ENCODE results near the gene PGA5. TPM values are rescaled to one million over a fixed set of nuclear protein-coding genes. Genes with fewer than 3 reads are reported as not detected.
A peak's percentile ranks its signal among the peaks of the same experiment; 100 is the strongest.

Gene PGA5
- polyA plus RNA-seq, 1 donor (not counting 4 experiments of a cell fraction or from before 2014, with no cell fraction given): not detected

DNA sequence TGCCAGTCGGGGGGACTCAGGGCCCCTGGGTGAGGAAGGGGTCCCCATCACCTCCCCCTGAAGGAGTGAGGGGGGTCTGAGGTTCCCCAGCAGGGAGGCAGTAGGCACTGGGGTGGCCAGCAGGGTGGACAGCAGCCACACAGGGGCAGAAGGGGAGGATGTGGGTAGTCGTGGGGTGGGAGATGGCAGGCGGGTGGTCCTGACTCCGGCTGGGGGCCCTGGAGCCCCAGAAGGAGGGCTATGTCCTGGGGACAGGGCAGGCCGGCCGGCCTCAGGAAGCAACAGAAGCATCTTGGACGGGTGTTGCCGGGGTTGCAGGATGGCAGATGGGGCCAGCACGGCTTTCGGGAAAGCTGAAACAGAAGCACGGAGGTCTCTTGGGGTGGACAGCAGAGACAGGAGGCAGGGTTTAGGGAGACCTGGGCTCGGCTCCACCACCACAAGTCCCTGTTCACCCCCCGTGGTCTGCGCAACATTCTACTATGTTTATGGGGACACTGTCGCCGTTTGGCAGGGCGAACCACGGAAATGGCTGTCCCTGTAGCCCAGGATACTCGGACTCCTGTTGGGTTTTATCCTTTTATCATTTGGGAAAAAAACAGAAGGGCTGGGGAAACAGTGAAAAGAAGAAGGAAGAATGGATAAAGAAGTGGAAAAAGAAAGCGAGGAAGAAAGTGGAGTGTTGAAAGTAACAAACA is 40.1 kb downstream of the PGA5 start:
- peak overlapping the region; percentile 88 for H3K4me2 ChIP-seq (ENCODE audit: control insufficient read depth, extremely low read depth, insufficient read depth, low read depth, low read length)
- no peaks in the 10 kb centered on the region for H3K9me3 ChIP-seq (ENCODE audit: control insufficient read depth, low read depth, low read length)
- DNase-seq (ENCODE audit: low read depth, low spot score) (no peak), FAIRE-seq (no peak)
- no peak overlapping the region for H3K27ac ChIP-seq (ENCODE audit: control insufficient read depth, insufficient read depth, low read length)
- peak overlapping the region; percentile 68 for H3K9ac ChIP-seq (ENCODE audit: control insufficient read depth, extremely low read depth, insufficient read depth, low read length)
- peaks cover 37% of the 10 kb centered on the region for H3K4me1 ChIP-seq (ENCODE audit: control insufficient read depth, extremely low read depth, insufficient read depth, low read length)
- H4K20me1 ChIP-seq (ENCODE audit: control insufficient read depth, extremely low read depth, insufficient read depth, low read length): no peaks in the 10 kb centered on the region
- H3K4me3 ChIP-seq (ENCODE audit: control insufficient read depth in 2 of 3, extremely low read depth in 1 of 3, insufficient read depth in 2 of 3, low read depth in 1 of 3, low read length in 3 of 3): peak overlapping the region in 2 of 3 experiments; percentile 1 to 59
- H3K27me3 ChIP-seq (ENCODE audit: control insufficient read depth, extremely low read depth, insufficient read depth, low read length): no peaks in the 10 kb centered on the region
- H3K79me2 ChIP-seq (ENCODE audit: control insufficient read depth, insufficient read depth, low read length): no peaks in the 10 kb centered on the region
- no peak overlapping the region for H2AFZ ChIP-seq (ENCODE audit: control insufficient read depth, low read length)
- H3K9me1 ChIP-seq (ENCODE audit: control insufficient read depth, extremely low read depth, insufficient read depth, low read length): no peaks in the 10 kb centered on the region
- no peaks in the 10 kb centered on the region for H3K36me3 ChIP-seq (ENCODE audit: control insufficient read depth in 2 of 2, extremely low read depth in 1 of 2, insufficient read depth in 2 of 2, low read length in 2 of 2)
- dilution Hi-C loops (cut with MboI; ENCODE audit: extremely low pct_ligation_motif_present, low sequenced_read_pairs): no loop called here
- TF ChIP-seq, protein P1, sequence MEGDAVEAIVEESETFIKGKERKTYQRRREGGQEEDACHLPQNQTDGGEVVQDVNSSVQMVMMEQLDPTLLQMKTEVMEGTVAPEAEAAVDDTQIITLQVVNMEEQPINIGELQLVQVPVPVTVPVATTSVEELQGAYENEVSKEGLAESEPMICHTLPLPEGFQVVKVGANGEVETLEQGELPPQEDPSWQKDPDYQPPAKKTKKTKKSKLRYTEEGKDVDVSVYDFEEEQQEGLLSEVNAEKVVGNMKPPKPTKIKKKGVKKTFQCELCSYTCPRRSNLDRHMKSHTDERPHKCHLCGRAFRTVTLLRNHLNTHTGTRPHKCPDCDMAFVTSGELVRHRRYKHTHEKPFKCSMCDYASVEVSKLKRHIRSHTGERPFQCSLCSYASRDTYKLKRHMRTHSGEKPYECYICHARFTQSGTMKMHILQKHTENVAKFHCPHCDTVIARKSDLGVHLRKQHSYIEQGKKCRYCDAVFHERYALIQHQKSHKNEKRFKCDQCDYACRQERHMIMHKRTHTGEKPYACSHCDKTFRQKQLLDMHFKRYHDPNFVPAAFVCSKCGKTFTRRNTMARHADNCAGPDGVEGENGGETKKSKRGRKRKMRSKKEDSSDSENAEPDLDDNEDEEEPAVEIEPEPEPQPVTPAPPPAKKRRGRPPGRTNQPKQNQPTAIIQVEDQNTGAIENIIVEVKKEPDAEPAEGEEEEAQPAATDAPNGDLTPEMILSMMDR (optimal IDR thresholded peaks at IDR 0.05 in 1 of 3, IDR thresholded peaks at IDR 0.05 in 1 of 3, conservative IDR thresholded peaks at IDR 0.05 in 1 of 3; ENCODE audit: extremely low read depth in 1 of 3, insufficient read depth in 2 of 3, low read length in 3 of 3): no peak
- no peak for TF ChIP-seq EZH2 (IDR thresholded peaks at IDR 0.05; ENCODE audit: low read length)

GRCh38 chr11:61281581-61282250 is 40.7 kb downstream of the PGA5 start:
- Histone ChIP-seq H3K9me3 (ENCODE audit: control insufficient read depth, low read depth, low read length) (no peaks in the 10 kb centered on the region), H4K20me1 (ENCODE audit: control insufficient read depth, extremely low read depth, insufficient read depth, low read length) (no peaks in the 10 kb centered on the region), H3K4me2 (ENCODE audit: control insufficient read depth, extremely low read depth, insufficient read depth, low read depth, low read length) (peak overlapping the region; percentile 88), H3K36me3 (ENCODE audit: control insufficient read depth in 2 of 2, extremely low read depth in 1 of 2, insufficient read depth in 2 of 2, low read length in 2 of 2) (no peaks in the 10 kb centered on the region), H3K9me1 (ENCODE audit: control insufficient read depth, extremely low read depth, insufficient read depth, low read length) (no peaks in the 10 kb centered on the region), H3K9ac (ENCODE audit: control insufficient read depth, extremely low read depth, insufficient read depth, low read length) (peak overlapping the region; percentile 68), H3K4me1 (ENCODE audit: control insufficient read depth, extremely low read depth, insufficient read depth, low read length) (peaks cover 37% of the 10 kb centered on the region), H3K79me2 (ENCODE audit: control insufficient read depth, insufficient read depth, low read length) (no peaks in the 10 kb centered on the region), H2AFZ (ENCODE audit: control insufficient read depth, low read length) (peak overlapping the region; percentile 97), H3K4me3 (ENCODE audit: control insufficient read depth in 2 of 3, extremely low read depth in 1 of 3, insufficient read depth in 2 of 3, low read depth in 1 of 3, low read length in 3 of 3) (peak overlapping the region; percentile 6 to 62 (median 15)), H3K27me3 (ENCODE audit: control insufficient read depth, extremely low read depth, insufficient read depth, low read length) (no peaks in the 10 kb centered on the region), H3K27ac (ENCODE audit: control insufficient read depth, insufficient read depth, low read length) (peak overlapping the region; percentile 75)
- DNase-seq (ENCODE audit: low read depth, low spot score) (peak; percentile 76), FAIRE-seq (peak; percentile 23)
- TF ChIP-seq EZH2 (IDR thresholded peaks at IDR 0.05; ENCODE audit: low read length): no peak
- TF ChIP-seq, protein P1 (optimal IDR thresholded peaks at IDR 0.05 in 1 of 3, IDR thresholded peaks at IDR 0.05 in 1 of 3, conservative IDR thresholded peaks at IDR 0.05 in 1 of 3; ENCODE audit: extremely low read depth in 1 of 3, insufficient read depth in 2 of 3, low read length in 3 of 3): no peak
- dilution Hi-C loops (cut with MboI; ENCODE audit: extremely low pct_ligation_motif_present, low sequenced_read_pairs): no loop called here
